WERI-Rb-1 (cell line): Measurements from ENCODE around the gene GATC.
A peak's percentile ranks its signal among the peaks of the same experiment; 100 is the strongest.
"Not testable (repeated sequence)": the region's sequence is repeated elsewhere in the genome, so short reads cannot be mapped to it uniquely, and the experiment has no call there.

ENCODE experiments used
- DNase-seq: peaks from one replicate; pipeline ENCODE4 v3.0.0-alpha.2; 2020
- H3K27ac ChIP-seq: fragments of 250-450 bp; sonication (Bioruptor Pico); 2 replicates; pipeline ENCODE4 v1.5.1; 2020; ENCODE audit warnings: mild to moderate bottlenecking, moderate library complexity
- H3K27me3 ChIP-seq: fragments of 250-450 bp; sonication (Bioruptor Pico); 2 replicates; pipeline ENCODE4 v1.5.1; 2021; ENCODE audit warnings: mild to moderate bottlenecking, low read depth, moderate library complexity; ENCODE audit not compliant: insufficient read depth, severe bottlenecking
- H3K36me3 ChIP-seq: fragments of 250-450 bp; sonication (Bioruptor Pico); 2 replicates; pipeline ENCODE4 v1.5.1; 2020; ENCODE audit warnings: mild to moderate bottlenecking, moderate library complexity
- H3K4me3 ChIP-seq: 2 replicates; pipeline ENCODE4 v1.5.1; 2011; ENCODE audit warnings: low read depth, mild to moderate bottlenecking, control low read depth, low read length
- H3K9me3 ChIP-seq: fragments of 250-450 bp; sonication (Bioruptor Pico); 2 replicates; pipeline ENCODE4 v1.5.1; 2021; ENCODE audit warnings: mild to moderate bottlenecking, moderate library complexity; ENCODE audit not compliant: severe bottlenecking
- CTCF ChIP-seq: IDR thresholded peaks from 2 replicates; pipeline ENCODE4 v1.5.1; 2011; ENCODE audit warnings: low read depth, mild to moderate bottlenecking, control low read depth, inconsistent platforms, low read length

GATC gene

GRCh38 chr12:120479458-120479857 lies 33.2 kb downstream of the GATC start:
- no peak for DNase-seq
- H3K9me3 ChIP-seq, result no peaks in the 10 kb centered on the region
- no peak for TF ChIP-seq CTCF
- H3K27me3 ChIP-seq, result no peaks in the 10 kb centered on the region
- H3K4me3 ChIP-seq, result no peak overlapping the region
- no peaks in the 10 kb centered on the region; the same call in 1 of the 2 replicates for H3K36me3 ChIP-seq
- no peak overlapping the region for H3K27ac ChIP-seq

GRCh38 chr12:120480211-120480610 lies 34.0 kb downstream of the GATC start:
- DNase-seq, result no peak
- H3K4me3 ChIP-seq, result no peak overlapping the region
- no peak for TF ChIP-seq CTCF
- no peak overlapping the region for H3K27ac ChIP-seq
- H3K27me3 ChIP-seq, result no peaks in the 10 kb centered on the region
- no peaks in the 10 kb centered on the region for H3K9me3 ChIP-seq
- no peaks in the 10 kb centered on the region; the same call in 1 of the 2 replicates for H3K36me3 ChIP-seq

GRCh38 chr12:120481022-120481767 lies 35.0 kb downstream of the GATC start:
- H3K9me3 ChIP-seq, result no peaks in the 10 kb centered on the region
- H3K4me3 ChIP-seq, result no peak overlapping the region
- no peak for DNase-seq
- no peaks in the 10 kb centered on the region; the same call in none of the 2 replicates for H3K36me3 ChIP-seq
- no peak overlapping the region for H3K27ac ChIP-seq
- no peaks in the 10 kb centered on the region for H3K27me3 ChIP-seq
- TF ChIP-seq CTCF, result no peak

GRCh38 chr12:120483621-120484020 lies 37.4 kb downstream of the GATC start:
- no peak for DNase-seq
- no peaks in the 10 kb centered on the region for H3K27me3 ChIP-seq
- no peaks in the 10 kb centered on the region; the same call in none of the 2 replicates for H3K36me3 ChIP-seq
- no peaks in the 10 kb centered on the region for H3K9me3 ChIP-seq
- no peak overlapping the region for H3K4me3 ChIP-seq
- no peak overlapping the region for H3K27ac ChIP-seq
- TF ChIP-seq CTCF, result no peak

- no peaks in the 10 kb centered on the region for H3K27me3 ChIP-seq
- H3K36me3 ChIP-seq, result peaks cover 10% of the 10 kb centered on the region
- H3K9me3 ChIP-seq, result no peaks in the 10 kb centered on the region
- TF ChIP-seq CTCF, result no peak
- H3K27ac ChIP-seq, result no peak overlapping the region
- H3K4me3 ChIP-seq, result no peak overlapping the region
- DNase-seq, result no peak
Measured at GRCh38 chr12:120485961-120486881, 40.0 kb downstream of the GATC start.

GRCh38 chr12:120487552-120487951 lies 41.3 kb downstream of the GATC start:
- not testable (repeated sequence) for H3K27ac ChIP-seq, H3K4me3 ChIP-seq, H3K27me3 ChIP-seq, H3K9me3 ChIP-seq
- peak; percentile 24 for DNase-seq
- H3K36me3 ChIP-seq, result peaks cover 16% of the 10 kb centered on the region
